ENCODE data around the gene CRISPLD2.

CRISPLD2 gene

GRCh38 chr16:84851192-84852127 lies 31.7 kb downstream of the CRISPLD2 start (continued):
- no peak for TF ChIP-seq ZBTB44 (tag by site-specific recombination; IDR thresholded peaks at IDR 0.05)
- TF ChIP-seq ZNF639 (tag by site-specific recombination; IDR thresholded peaks at IDR 0.05): peak; percentile 77
- TF ChIP-seq KLF17 (tag by site-specific recombination; IDR thresholded peaks at IDR 0.05): peak; percentile 98
- TF ChIP-seq REPIN1 (tag by site-specific recombination; IDR thresholded peaks at IDR 0.05; ENCODE audit: low read depth): no peak
- no peak for TF ChIP-seq ZNF658 (tag by site-specific recombination; IDR thresholded peaks at IDR 0.05)
- no peak for TF ChIP-seq ZBTB6 (tag by site-specific recombination; IDR thresholded peaks at IDR 0.05)
- no peak for TF ChIP-seq ZNF214 (tag by site-specific recombination; IDR thresholded peaks at IDR 0.05; ENCODE audit: borderline replicate concordance)
- no peak for TF ChIP-seq ZNF19 (tag by site-specific recombination; IDR thresholded peaks at IDR 0.05; ENCODE audit: low read depth)
- TF ChIP-seq ZNF558 (tag by site-specific recombination; IDR thresholded peaks at IDR 0.05): 0 out of 2 replicates have a peak, but pooled peaks have one; percentile 18
- TF ChIP-seq ZBTB20 (tag by site-specific recombination; IDR thresholded peaks at IDR 0.05): peak; percentile 97
- TF ChIP-seq ZNF341 (tag by site-specific recombination; IDR thresholded peaks at IDR 0.05; ENCODE audit: low read depth): peak; percentile 77
- no peak for TF ChIP-seq PRDM4 (tag by site-specific recombination; IDR thresholded peaks at IDR 0.05)
- 0 out of 2 replicates have a peak, but pooled peaks have one; percentile 52 for TF ChIP-seq ZEB2 (tag by site-specific recombination; IDR thresholded peaks at IDR 0.05)
- no peak for TF ChIP-seq SALL2 (tag by site-specific recombination; IDR thresholded peaks at IDR 0.05; ENCODE audit: borderline replicate concordance)
- no peak for TF ChIP-seq ZBTB17 (tag by site-specific recombination; IDR thresholded peaks at IDR 0.05)
- peak; percentile 87 for TF ChIP-seq ATF2 (tag by site-specific recombination; IDR thresholded peaks at IDR 0.05; ENCODE audit: low read depth)
- no peak for TF ChIP-seq ZNF521 (tag by site-specific recombination; IDR thresholded peaks at IDR 0.05)
- no peak for TF ChIP-seq ZFP41 (tag by site-specific recombination; IDR thresholded peaks at IDR 0.05; ENCODE audit: borderline replicate concordance)
- 0 out of 2 replicates have a peak, but pooled peaks have one; percentile 37 for TF ChIP-seq ZSCAN23 (tag by site-specific recombination; IDR thresholded peaks at IDR 0.05)
- no peak for TF ChIP-seq ZNF654 (tag by site-specific recombination; IDR thresholded peaks at IDR 0.05; ENCODE audit: low read depth)
- no peak for TF ChIP-seq ZNF571 (tag by site-specific recombination; IDR thresholded peaks at IDR 0.05)
- TF ChIP-seq ZNF157 (tag by site-specific recombination; IDR thresholded peaks at IDR 0.05): no peak
- TF ChIP-seq ZNF580 (tag by site-specific recombination; IDR thresholded peaks at IDR 0.05): no peak
- TF ChIP-seq PBX3 (CRISPR knock-in tag; IDR thresholded peaks at IDR 0.05): no peak
- TF ChIP-seq WT1 (tag by site-specific recombination; IDR thresholded peaks at IDR 0.05): no peak
- no peak for TF ChIP-seq ZNF626 (tag by site-specific recombination; IDR thresholded peaks at IDR 0.05)

Measured in HEK293 (cell line).